PC-9 (cell line): ENCODE measurements around the gene SCN8A. TPM values are rescaled to one million over a fixed set of nuclear protein-coding genes. Genes with fewer than 3 reads are reported as not detected.

Experiments used
- BruUV-seq: library from RNA; stranded (reverse); fragments of 400-500 nt; replicated peaks from 2 replicates; lab custom pipeline; 2021; lab: Mats Ljungman, UMichigan
- CTCF ChIA-PET: fragments of 300-600 bp; sonication (Branson Sonifier 250); formaldehyde crosslinking; loops from one replicate; lab custom pipeline; 2022; ENCODE audit warnings: antibody characterized with exemption; lab: Charles Lee
- POLR2A ChIA-PET: fragments of 300-600 bp; sonication (Branson Sonifier 250); formaldehyde crosslinking; loops from one replicate; lab custom pipeline; 2022; ENCODE audit warnings: antibody characterized with exemption; ENCODE audit not compliant: unreplicated experiment; lab: Charles Lee
- DNase-seq, 2 experiments: peaks; one replicate each; pipeline versions ENCODE4 v3.0.0 to v3.0.0-alpha.2; 2015 to 2022; ENCODE audit warnings: mixed read lengths in 1 of 2
- H2AFZ ChIP-seq: fragments of 200-600 bp; sonication (generic); 2 replicates; pipeline ENCODE4 v1.8.1; 2017; ENCODE audit warnings: antibody characterized with exemption
- H3F3A ChIP-seq: fragments of 200-600 bp; sonication (generic); 2 replicates; pipeline ENCODE4 v1.8.1; 2017; ENCODE audit warnings: antibody characterized with exemption, mild to moderate bottlenecking, low read depth; ENCODE audit not compliant: insufficient read depth
- H3K27ac ChIP-seq: fragments of 200-600 bp; sonication (generic); 2 replicates; pipeline ENCODE4 v1.6.1; 2016; ENCODE audit warnings: mixed run types
- H3K27me3 ChIP-seq: fragments of 200-600 bp; sonication (generic); 2 replicates; pipeline ENCODE4 v1.6.1; 2016; ENCODE audit warnings: low read depth, mixed run types; ENCODE audit not compliant: insufficient read depth
- H3K36me3 ChIP-seq: fragments of 200-600 bp; sonication (generic); 2 replicates; pipeline ENCODE4 v1.6.1; 2016; ENCODE audit warnings: low read depth, mixed run types
- H3K4me1 ChIP-seq: fragments of 200-600 bp; sonication (generic); replicated peaks from 2 replicates; pipeline ENCODE4 v1.6.1; 2016; ENCODE audit warnings: mixed run types; ENCODE audit not compliant: insufficient read depth
- H3K4me2 ChIP-seq: fragments of 200-600 bp; sonication (generic); 2 replicates; pipeline ENCODE4 v1.6.1; 2017; ENCODE audit warnings: mixed run types
- H3K4me3 ChIP-seq: fragments of 200-600 bp; sonication (generic); 2 replicates; pipeline ENCODE4 v1.6.1; 2016; ENCODE audit warnings: mixed run types
- H3K79me2 ChIP-seq: fragments of 200-600 bp; sonication (generic); 2 replicates; pipeline ENCODE4 v1.6.1; 2017; ENCODE audit warnings: low read depth, mixed run types
- H3K9me2 ChIP-seq: fragments of 200-600 bp; sonication (generic); 2 replicates; pipeline ENCODE4 v1.8.1; 2017; ENCODE audit warnings: mild to moderate bottlenecking; ENCODE audit not compliant: insufficient read depth
- H3K9me3 ChIP-seq: fragments of 200-600 bp; sonication (generic); 2 replicates; pipeline ENCODE4 v1.8.1; 2016; ENCODE audit warnings: low read depth; ENCODE audit not compliant: insufficient read depth
- H4K20me1 ChIP-seq: fragments of 200-600 bp; sonication (generic); 2 replicates; pipeline ENCODE4 v1.8.1; 2017; ENCODE audit not compliant: insufficient read depth
- EZH2 ChIP-seq: fragments of 200-600 bp; sonication (generic); IDR thresholded peaks from 2 replicates; pipeline ENCODE4 v1.8.0; 2017; ENCODE audit warnings: antibody characterized with exemption, low read depth
- intact Hi-C: fragments of 100-400 bp; cut with micrococcal nuclease; formaldehyde crosslinking; loops from one replicate; pipeline ENCODE4 v1.10.0; 2022; ENCODE audit not compliant: unreplicated experiment
- total RNA-seq: library from RNA; stranded (reverse); gene quantifications from 2 replicates; pipeline ENCODE4 v1.2.3, GENCODE V29; 2021
- TF ChIP-seq, protein P1 (sequence below): fragments of 200-600 bp; sonication (generic); conservative IDR thresholded peaks from 2 replicates; pipeline ENCODE4 v1.6.1; 2017; ENCODE audit warnings: mixed run types, antibody characterized with exemption, mild to moderate bottlenecking, moderate library complexity

SCN8A gene
- total RNA-seq, 1 experiment from 2014 or later: 0.17 TPM

DNA sequence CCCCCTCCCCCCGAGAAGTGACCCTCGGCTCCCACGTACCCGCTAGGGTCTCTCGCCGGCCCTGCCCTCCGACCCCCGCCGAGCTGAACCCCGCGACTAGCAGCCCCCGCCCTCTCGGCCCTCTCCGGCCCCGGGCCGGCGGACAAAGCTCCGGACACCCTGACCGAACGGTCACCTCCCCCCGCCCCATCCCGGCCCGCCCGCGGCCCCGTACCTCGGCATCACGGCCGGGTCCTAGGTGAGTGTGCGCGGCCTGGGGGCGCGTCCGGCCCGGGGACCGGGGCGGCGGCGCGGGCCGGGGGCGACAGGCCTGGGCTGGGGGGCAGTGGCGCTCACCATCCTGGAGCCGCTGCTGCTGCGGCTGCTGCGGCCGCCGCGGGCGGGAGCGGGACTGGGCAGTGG lies 257.3 kb downstream of the SCN8A start, which contains the start of gene FIGNL2:
Gene FIGNL2, minus strand, starts transcription at position 393 of the 402 bp plus-strand sequence. CDS start 26,305 bp downstream, outside the sequence.
- no peaks in the 10 kb centered on the region for H3K9me3 ChIP-seq
- no peak within 1 kb of the TSS for H2AFZ ChIP-seq
- no peaks in the 10 kb centered on the region for H3K9me2 ChIP-seq
- POLR2A ChIA-PET: no interaction called here
- H4K20me1 ChIP-seq: no peaks in the 10 kb centered on the region
- no peak within 1 kb of the TSS for H3K4me3 ChIP-seq
- no peak within 1 kb of the TSS for H3K4me2 ChIP-seq
- H3K4me1 ChIP-seq: no peaks in the 10 kb centered on the region
- DNase-seq: no peak
- intact Hi-C loops: no loop called here
- H3K27me3 ChIP-seq: peaks cover 79% of the 10 kb centered on the region
- no peak within 1 kb of the TSS for H3K27ac ChIP-seq
- no peaks in the 10 kb centered on the region for H3K36me3 ChIP-seq
- CTCF ChIA-PET: no interaction called here
- H3F3A ChIP-seq: no peaks in the 10 kb centered on the region
- no TSS peak for BruUV-seq
- TF ChIP-seq EZH2: no peak
- TF ChIP-seq, protein P1, sequence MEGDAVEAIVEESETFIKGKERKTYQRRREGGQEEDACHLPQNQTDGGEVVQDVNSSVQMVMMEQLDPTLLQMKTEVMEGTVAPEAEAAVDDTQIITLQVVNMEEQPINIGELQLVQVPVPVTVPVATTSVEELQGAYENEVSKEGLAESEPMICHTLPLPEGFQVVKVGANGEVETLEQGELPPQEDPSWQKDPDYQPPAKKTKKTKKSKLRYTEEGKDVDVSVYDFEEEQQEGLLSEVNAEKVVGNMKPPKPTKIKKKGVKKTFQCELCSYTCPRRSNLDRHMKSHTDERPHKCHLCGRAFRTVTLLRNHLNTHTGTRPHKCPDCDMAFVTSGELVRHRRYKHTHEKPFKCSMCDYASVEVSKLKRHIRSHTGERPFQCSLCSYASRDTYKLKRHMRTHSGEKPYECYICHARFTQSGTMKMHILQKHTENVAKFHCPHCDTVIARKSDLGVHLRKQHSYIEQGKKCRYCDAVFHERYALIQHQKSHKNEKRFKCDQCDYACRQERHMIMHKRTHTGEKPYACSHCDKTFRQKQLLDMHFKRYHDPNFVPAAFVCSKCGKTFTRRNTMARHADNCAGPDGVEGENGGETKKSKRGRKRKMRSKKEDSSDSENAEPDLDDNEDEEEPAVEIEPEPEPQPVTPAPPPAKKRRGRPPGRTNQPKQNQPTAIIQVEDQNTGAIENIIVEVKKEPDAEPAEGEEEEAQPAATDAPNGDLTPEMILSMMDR: no peak
- no peaks in the 10 kb centered on the region for H3K79me2 ChIP-seq

- intact Hi-C loops: no loop called here
- no TSS peak for BruUV-seq
- no peak for DNase-seq
- Histone ChIP-seq H3K9me3 (no peaks in the 10 kb centered on the region), H3F3A (no peaks in the 10 kb centered on the region), H3K4me2 (no peak overlapping the region), H3K36me3 (no peaks in the 10 kb centered on the region), H3K27me3 (peaks cover 77% of the 10 kb centered on the region), H3K27ac (no peak overlapping the region), H3K4me1 (no peaks in the 10 kb centered on the region), H3K9me2 (no peaks in the 10 kb centered on the region), H4K20me1 (no peaks in the 10 kb centered on the region), H3K4me3 (no peak overlapping the region), H2AFZ (no peak overlapping the region), H3K79me2 (no peaks in the 10 kb centered on the region)
- TF ChIP-seq, protein P1: no peak
- TF ChIP-seq EZH2: no peak
- ChIA-PET CTCF (no interaction called here), POLR2A (no interaction called here)
Observed at GRCh38 chr12:51848841-51849735, 258.1 kb downstream of the SCN8A start.

GRCh38 chr12:51850081-51850964 lies 259.3 kb downstream of the SCN8A start:
- Histone ChIP-seq H4K20me1 (no peaks in the 10 kb centered on the region), H3K27me3 (peaks cover 74% of the 10 kb centered on the region), H3K9me3 (no peaks in the 10 kb centered on the region), H2AFZ (no peak overlapping the region), H3K36me3 (no peaks in the 10 kb centered on the region), H3F3A (no peaks in the 10 kb centered on the region), H3K79me2 (no peaks in the 10 kb centered on the region), H3K4me1 (no peaks in the 10 kb centered on the region), H3K27ac (no peak overlapping the region), H3K4me2 (no peak overlapping the region), H3K4me3 (no peak overlapping the region), H3K9me2 (no peaks in the 10 kb centered on the region)
- CTCF ChIA-PET: no interaction called here
- TF ChIP-seq EZH2: no peak
- TF ChIP-seq, protein P1: no peak
- POLR2A ChIA-PET: no interaction called here
- intact Hi-C loops: no loop called here
- DNase-seq: no peak
- no TSS peak for BruUV-seq
